Thyroid gland (tissue), 4 donors: ENCODE results near the gene SH3RF3. TPM values are rescaled to one million over a fixed set of nuclear protein-coding genes. Genes with fewer than 3 reads are reported as not detected.

ENCODE experiments used
- DNase-seq, 2 donors: peaks; one replicate each; pipeline ENCODE4 v3.0.0-alpha.2; 2019
- H3K27ac ChIP-seq, 3 donors: fragments of 200-600 bp; sonication (generic); 1 replicate in 2 of 3; 2 replicates in 1 of 3; pipeline ENCODE4 v1.5.1; 2016 to 2019; ENCODE audit warnings: mild to moderate bottlenecking in 1 of 3, moderate library complexity in 1 of 3
- H3K27me3 ChIP-seq: fragments of 200-600 bp; sonication (generic); one replicate; pipeline ENCODE4 v1.5.1; 2019
- H3K36me3 ChIP-seq, 2 donors: fragments of 200-600 bp; sonication (generic); one replicate each; pipeline ENCODE4 v1.5.1; 2016 to 2019
- H3K4me1 ChIP-seq, 2 donors: fragments of 200-600 bp; sonication (generic); one replicate each; pipeline ENCODE4 v1.5.1; 2017 to 2019
- H3K4me3 ChIP-seq, 3 donors: fragments of 200-600 bp; sonication (generic); replicated peaks in 1 of 3; 1 replicate in 2 of 3; 2 replicates in 1 of 3; pipeline ENCODE4 v1.5.1; 2016; ENCODE audit warnings: mild to moderate bottlenecking in 1 of 3
- H3K9me3 ChIP-seq: fragments of 200-600 bp; sonication (generic); one replicate; pipeline ENCODE4 v1.5.1; 2017
- CTCF ChIP-seq, 6 experiments: fragments of 200-600 bp in 3 of 6; fragments of 450-650 bp in 3 of 6; sonication (generic) in 3 of 6; IDR thresholded peaks; one replicate each; pipeline ENCODE4 v1.5.1; 2016 to 2019; ENCODE audit warnings: antibody characterized with exemption in 6 of 6, mild to moderate bottlenecking in 2 of 6, inconsistent platforms in 1 of 6, moderate library complexity in 1 of 6
- POLR2A ChIP-seq, 2 donors: fragments of 450-650 bp; IDR thresholded peaks; one replicate each; pipeline ENCODE4 v1.6.1; 2017; ENCODE audit warnings: antibody characterized with exemption in 2 of 2, mild to moderate bottlenecking in 2 of 2, moderate library complexity in 1 of 2
- WGBS, 2 donors: methylation state at CpG; one replicate each; pipeline ENCODE4 v1.1.5; 2017; 5-methylcytosine and 5-hydroxymethylcytosine counted together
- intact Hi-C: fragments of 100-400 bp; cut with DNase I; formaldehyde crosslinking; loops from one replicate; pipeline ENCODE4 v1.15.1; 2023
- total RNA-seq, 4 donors: library from RNA; depleted of rRNA; stranded (reverse); fragments of >200 nt; gene quantifications; one replicate each; pipeline ENCODE4 v1.2.3, GENCODE V29; 2016

Gene SH3RF3
- total RNA-seq, 4 donors from 2014 or later: 2.1 to 7.4 (median 2.8) TPM

- TF ChIP-seq CTCF (IDR thresholded peaks at IDR 0.05) (no peak), POLR2A (IDR thresholded peaks at IDR 0.05) (no peak)
- Histone ChIP-seq H3K36me3 (no peaks in the 10 kb centered on the region), H3K9me3 (no peaks in the 10 kb centered on the region), H3K27ac (no peak overlapping the region), H3K27me3 (no peaks in the 10 kb centered on the region), H3K4me1 (peaks cover 0 to 3% of the 10 kb centered on the region in 2 donors), H3K4me3 (no peak overlapping the region)
- 91 to 99% methylated on average over 4 to 5 of the region's 5 CpGs for WGBS, 2 donors
- DNase-seq: no peak
- intact Hi-C loops: no loop called here
Observed at GRCh38 chr2:109403841-109404201, 274.8 kb downstream of the SH3RF3 start.

GRCh38 chr2:109404681-109405080 lies 275.7 kb downstream of the SH3RF3 start:
- 93 to 97% methylated on average over 6 of the region's 6 CpGs for WGBS, 2 donors

GRCh38 chr2:109405873-109406272 lies 276.9 kb downstream of the SH3RF3 start:
- WGBS, 2 donors: 81 to 96% methylated on average over 3 to 9 of the region's 10 CpGs
- H3K4me1 ChIP-seq: peaks cover 0 to 3% of the 10 kb centered on the region in 2 donors
- H3K27ac ChIP-seq: no peak overlapping the region
- no peaks in the 10 kb centered on the region for H3K36me3 ChIP-seq
- H3K4me3 ChIP-seq: no peak overlapping the region
- H3K9me3 ChIP-seq: no peaks in the 10 kb centered on the region
- H3K27me3 ChIP-seq: no peaks in the 10 kb centered on the region
- no peak for TF ChIP-seq POLR2A (IDR thresholded peaks at IDR 0.05)
- no peak for TF ChIP-seq CTCF (IDR thresholded peaks at IDR 0.05)
- intact Hi-C loops: no loop called here
- no peak for DNase-seq

More at GRCh38 chr2:109404681-109405080, 275.7 kb downstream of the SH3RF3 start:
- Histone ChIP-seq H3K9me3 (no peaks in the 10 kb centered on the region), H3K36me3 (no peaks in the 10 kb centered on the region), H3K4me1 (peaks cover 0 to 3% of the 10 kb centered on the region in 2 donors), H3K4me3 (no peak overlapping the region), H3K27me3 (no peaks in the 10 kb centered on the region), H3K27ac (no peak overlapping the region)
- DNase-seq: no peak
- TF ChIP-seq CTCF (IDR thresholded peaks at IDR 0.05) (no peak), POLR2A (IDR thresholded peaks at IDR 0.05) (no peak)
- intact Hi-C loops: no loop called here

DNA sequence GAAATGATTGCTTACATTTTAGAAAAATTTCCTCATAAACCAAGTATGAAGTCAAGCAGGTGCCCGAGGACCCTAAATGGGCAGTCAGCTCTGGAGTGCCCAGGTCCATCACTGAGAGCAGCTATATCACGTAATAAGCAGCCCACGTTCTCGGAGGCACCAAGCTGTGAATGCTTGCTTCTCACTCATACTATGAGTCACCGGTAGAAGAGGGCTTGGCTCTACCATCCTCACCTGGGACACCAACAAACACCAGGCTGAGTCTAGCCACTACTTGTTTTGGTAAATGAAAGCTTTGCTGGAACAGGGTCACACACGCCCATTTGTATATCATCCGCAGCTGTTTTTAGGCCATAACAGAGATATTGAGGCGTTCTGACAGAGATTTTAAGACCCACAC lies 277.3 kb downstream of the SH3RF3 start:
- Histone ChIP-seq H3K9me3 (no peaks in the 10 kb centered on the region), H3K4me3 (no peak overlapping the region), H3K36me3 (no peaks in the 10 kb centered on the region), H3K27ac (no peak overlapping the region), H3K4me1 (peaks cover 0 to 3% of the 10 kb centered on the region in 2 donors), H3K27me3 (no peaks in the 10 kb centered on the region)
- no peak for TF ChIP-seq POLR2A (IDR thresholded peaks at IDR 0.05)
- no peak for TF ChIP-seq CTCF (IDR thresholded peaks at IDR 0.05)
- no peak for DNase-seq
- intact Hi-C loops: no loop called here
- WGBS, 2 donors: 97 to 99% methylated on average over 8 of the region's 8 CpGs

GRCh38 chr2:109407276-109408042 lies 278.5 kb downstream of the SH3RF3 start:
- Histone ChIP-seq H3K27ac (no peak overlapping the region), H3K9me3 (no peaks in the 10 kb centered on the region), H3K36me3 (no peaks in the 10 kb centered on the region), H3K4me3 (no peak overlapping the region), H3K4me1 (peaks cover 0 to 3% of the 10 kb centered on the region in 2 donors), H3K27me3 (no peaks in the 10 kb centered on the region)
- WGBS, 2 donors: 46 to 67% methylated on average over 7 of the region's 7 CpGs
- DNase-seq: peak; percentile 54 to 64
- intact Hi-C loops: no loop called here
- TF ChIP-seq CTCF (IDR thresholded peaks at IDR 0.05) (no peak), POLR2A (IDR thresholded peaks at IDR 0.05) (no peak)
